HG03280 (cell line): ENCODE measurements around the gene IL6.
"Not testable (repeated sequence)": the region's sequence is repeated elsewhere in the genome, so short reads cannot be mapped to it uniquely, and the experiment has no call there.

Experiments
- ATAC-seq: cut with Tn5 transposase; IDR thresholded peaks from one replicate; pipeline ENCODE4 v1.9.1; 2021; ENCODE audit warnings: mild to moderate bottlenecking, moderate library complexity; ENCODE audit not compliant: unreplicated experiment

Gene IL6

GRCh38 chr7:22779730-22780323, 52.8 kb downstream of the IL6 start:
- ATAC-seq: not testable (repeated sequence)

GRCh38 chr7:22781230-22781711, 54.3 kb downstream of the IL6 start:
- no peak for ATAC-seq
